Right lung (tissue), 10 donors: Measurements from ENCODE around the gene FGF22. TPM values are rescaled to one million over a fixed set of nuclear protein-coding genes. Genes with fewer than 3 reads are reported as not detected.
"Not testable (repeated sequence)": the region's sequence is repeated elsewhere in the genome, so short reads cannot be mapped to it uniquely, and the experiment has no call there.

Source experiments
- DNase-seq, 2 donors: peaks; one replicate each; pipeline ENCODE4 v3.0.0-alpha.2; 2013
- long read RNA-seq, 8 donors: transcript quantifications; one replicate each; lab custom pipeline, GENCODE V29; 2026
- polyA plus RNA-seq, 5 donors: library from polyadenylated mRNA; unstranded; fragments of 120-200 nt; gene quantifications; one replicate each; pipeline versions ENCODE4 v1.2.1 to v1.2.3, GENCODE V29; 2013; ENCODE audit warnings: inconsistent platforms in 1 of 5, low replicate concordance in 1 of 5; ENCODE audit not compliant: insufficient read length in 5 of 5, insufficient read depth in 1 of 5

FGF22 gene
- under 1 TPM; 0.19 to 0.57 (median 0.22) TPM for polyA plus RNA-seq
- long read RNA-seq, donor 1, result 0 reads
- long read RNA-seq, donor 2, partial matches to known transcripts, result 0 of 1 reads
- long read RNA-seq, donor 2, other reads (novel, unspliced or antisense), result 0 of 1 reads
- long read RNA-seq, donor 3, result 0 reads
- long read RNA-seq, donor 4, result 0 reads
- long read RNA-seq, donor 5, result 0 reads
- long read RNA-seq, donor 6, partial matches to known transcripts, result 0 of 1 reads
- long read RNA-seq, donor 6, other reads (novel, unspliced or antisense), result 0 of 1 reads
- long read RNA-seq, donor 7, result 0 reads
- long read RNA-seq, donor 8, result 0 reads

- DNase-seq, result peak; percentile 70 to 71
These were observed at the start of gene FGF22 for GRCh38 chr19:639253-640160. FGF22 (plus strand) TSS chr19:639879; CDS start chr19:639926, 47 bp downstream.

GRCh38 chr19:590396-590745, 49.3 kb upstream of the FGF22 start:
- no peak for DNase-seq

- DNase-seq, result no peak
These were observed 49.0 kb upstream of the FGF22 start for GRCh38 chr19:590750-591098.

- DNase-seq, result no peak
These were observed 48.4 kb upstream of the FGF22 start for GRCh38 chr19:591099-591958.

- DNase-seq, result no peak
These were observed 47.6 kb upstream of the FGF22 start for GRCh38 chr19:592101-592500.

- DNase-seq, result no peak
These were observed 46.6 kb upstream of the FGF22 start for GRCh38 chr19:593055-593454.

- no peak for DNase-seq
These were observed 46.2 kb upstream of the FGF22 start for GRCh38 chr19:593505-593904.

GRCh38 chr19:594265-594870, 45.3 kb upstream of the FGF22 start:
- no peak for DNase-seq

- DNase-seq, result no peak
These were observed 44.1 kb upstream of the FGF22 start for GRCh38 chr19:595326-596262.

- no peak for DNase-seq
These were observed 43.4 kb upstream of the FGF22 start for GRCh38 chr19:596263-596655.

- DNase-seq, result no peak
These were observed 42.0 kb upstream of the FGF22 start for GRCh38 chr19:597406-598315.

- DNase-seq, result no peak
These were observed 38.4 kb upstream of the FGF22 start for GRCh38 chr19:601310-601709.

GRCh38 chr19:601790-602189, 37.9 kb upstream of the FGF22 start:
- DNase-seq, result no peak

- no peak for DNase-seq
These were observed 37.0 kb upstream of the FGF22 start for GRCh38 chr19:602391-603301.

GRCh38 chr19:603302-603639, 36.4 kb upstream of the FGF22 start:
- DNase-seq, result not testable (repeated sequence)

- not testable (repeated sequence) for DNase-seq
These were observed 35.9 kb upstream of the FGF22 start for GRCh38 chr19:603779-604178.

GRCh38 chr19:604355-604754, 35.3 kb upstream of the FGF22 start:
- no peak for DNase-seq
